Sciatic nerve (tissue), 2 donors: Measurements from ENCODE around the gene RNH1. TPM values are rescaled to one million over a fixed set of nuclear protein-coding genes. Genes with fewer than 3 reads are reported as not detected.

Experiments used
- ATAC-seq: fragments of 200-7000 bp; cut with Tn5 transposase; one replicate; pipeline ENCODE4 v1.9.1; 2020; ENCODE audit warnings: mild to moderate bottlenecking, moderate library complexity
- DNase-seq: peaks from one replicate; pipeline ENCODE4 v3.0.0-alpha.2; 2020; ENCODE audit warnings: low spot score
- intact Hi-C: fragments of 100-400 bp; cut with DNase I; formaldehyde crosslinking; loops from one replicate; pipeline ENCODE4 v1.14.2; 2022
- total RNA-seq: library from RNA; stranded (reverse); fragmentation: NEBNext Ultra II Directional; extraction: Animal tissue kit (Norgen Biotek cat#: 25700); gene quantifications from one replicate; pipeline ENCODE4 v1.2.1, GENCODE V29; 2021
- donor health status: DM: no; HTN: no; CAD: no.
- donor health status: DM: no; HTN: no; CAD: no.

RNH1 gene
- total RNA-seq: 134 TPM

- DNase-seq: peak; percentile 100
- intact Hi-C loops: no loop called here
- ATAC-seq: peak; percentile 90
These were observed at the start of gene RNH1 for GRCh38 chr11:506995-507726. Gene RNH1 (minus strand): TSS chr11:507242. CDS start chr11:502162, 5,080 bp downstream.

- DNase-seq: no peak
- intact Hi-C loops: no loop called here
- no peak for ATAC-seq
These were observed 49.0 kb upstream of the RNH1 start for GRCh38 chr11:555780-556661.

DNA sequence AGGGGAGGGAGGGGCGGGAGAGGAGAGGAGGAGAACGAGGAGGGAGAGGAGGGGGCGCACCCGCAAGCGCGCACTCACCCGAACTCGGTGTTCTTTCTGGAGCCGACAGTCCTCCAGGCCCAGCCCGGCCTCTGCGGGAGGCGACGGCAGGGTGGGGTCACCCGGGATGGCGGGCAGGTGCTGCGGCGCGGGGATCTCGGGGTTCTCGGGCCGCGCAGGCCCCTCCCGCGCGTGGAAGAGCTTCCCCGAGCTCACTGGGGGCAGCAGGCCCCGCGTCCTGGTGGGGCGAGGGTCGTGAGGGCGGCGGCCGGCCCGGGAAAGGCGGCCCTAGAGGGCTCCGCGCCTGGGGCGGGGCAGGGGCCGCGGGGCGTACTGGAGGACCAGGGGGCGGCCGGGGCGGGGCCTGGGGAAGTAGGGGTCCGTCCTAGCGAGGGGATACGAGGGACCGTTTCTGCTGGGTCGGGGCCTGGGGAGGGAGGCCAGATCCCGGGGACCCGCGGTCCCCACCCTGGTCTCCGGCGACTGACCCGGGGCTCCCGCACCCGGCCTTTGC is 48.3 kb upstream of the RNH1 start:
- ATAC-seq (no peak), DNase-seq (no peak)
- intact Hi-C loops: no loop called here

- no peak for DNase-seq
- ATAC-seq: no peak
- intact Hi-C loops: no loop called here
These were observed 47.6 kb upstream of the RNH1 start for GRCh38 chr11:554428-555226.

- intact Hi-C loops: no loop called here
- ATAC-seq (no peak), DNase-seq (no peak)
These were observed 46.9 kb upstream of the RNH1 start for GRCh38 chr11:553988-554340.

DNA sequence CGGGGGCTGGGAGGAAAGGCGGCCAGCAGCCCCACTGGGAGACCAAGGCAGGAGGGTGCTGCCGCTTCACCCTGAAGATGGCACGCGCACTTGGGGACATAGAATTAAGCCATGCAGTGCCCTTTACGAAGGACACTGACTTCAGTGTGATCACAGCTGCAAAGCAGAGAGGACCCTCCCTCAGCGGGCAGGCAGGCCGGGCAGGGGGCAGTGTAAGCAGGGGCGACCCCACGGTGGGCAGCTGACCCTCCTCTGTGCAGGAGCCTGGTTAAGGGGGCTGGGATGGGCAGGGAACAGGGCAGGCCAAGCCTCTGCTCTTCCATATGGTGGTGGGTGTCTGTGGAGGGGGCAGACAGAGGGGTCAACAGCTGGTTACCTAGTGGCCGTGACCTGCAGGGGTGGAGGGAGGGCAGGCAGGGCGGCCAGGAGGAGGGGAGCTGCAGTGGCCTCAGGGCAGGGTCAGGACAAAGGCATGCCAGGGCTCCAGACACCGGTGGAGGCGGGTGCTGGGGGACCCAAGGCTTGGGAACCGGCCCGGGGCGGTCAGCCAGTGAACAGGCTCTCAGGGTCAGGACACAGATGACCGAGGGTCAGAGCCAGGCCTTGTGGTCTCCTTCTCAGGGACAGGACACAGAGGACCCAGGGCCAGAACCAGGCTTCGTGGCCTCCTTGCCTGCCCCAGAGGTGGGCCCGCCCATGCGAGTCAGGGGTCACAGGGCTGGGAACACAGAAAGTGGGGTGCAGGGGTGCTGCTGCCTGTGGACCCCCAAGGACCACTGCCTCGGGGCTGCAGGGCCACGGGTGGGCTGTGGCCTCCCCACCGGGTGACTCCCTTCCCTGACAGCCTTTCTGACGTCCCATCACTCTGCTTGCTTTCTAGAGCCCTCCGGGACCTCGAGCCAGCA is 46.3 kb upstream of the RNH1 start:
- intact Hi-C loops: no loop called here
- ATAC-seq (no peak), DNase-seq (no peak)

- ATAC-seq (no peak), DNase-seq (no peak)
- intact Hi-C loops: no loop called here
These were observed 44.6 kb upstream of the RNH1 start for GRCh38 chr11:551596-551995.

DNA sequence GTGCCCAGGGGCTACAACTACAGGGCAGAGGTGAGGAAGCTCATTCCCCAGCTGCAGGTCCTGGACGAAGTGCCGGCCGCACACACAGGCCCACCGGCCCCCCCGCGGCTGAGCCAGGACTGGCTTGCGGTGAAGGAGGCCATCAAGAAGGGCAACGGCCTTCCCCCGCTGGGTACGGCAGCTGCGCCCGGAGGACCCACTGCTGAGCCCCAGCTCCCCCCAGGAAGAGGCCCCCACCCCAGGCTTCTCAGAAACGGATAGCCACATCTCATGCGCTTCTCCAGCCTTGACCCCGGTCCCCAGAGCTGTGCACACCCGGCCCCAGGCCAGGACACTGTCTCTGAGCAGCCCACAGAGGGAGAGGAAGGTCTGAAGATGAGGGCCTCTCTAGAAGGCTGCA is 44.1 kb upstream of the RNH1 start:
- ATAC-seq: no peak
- DNase-seq: no peak
- intact Hi-C loops: no loop called here

DNA sequence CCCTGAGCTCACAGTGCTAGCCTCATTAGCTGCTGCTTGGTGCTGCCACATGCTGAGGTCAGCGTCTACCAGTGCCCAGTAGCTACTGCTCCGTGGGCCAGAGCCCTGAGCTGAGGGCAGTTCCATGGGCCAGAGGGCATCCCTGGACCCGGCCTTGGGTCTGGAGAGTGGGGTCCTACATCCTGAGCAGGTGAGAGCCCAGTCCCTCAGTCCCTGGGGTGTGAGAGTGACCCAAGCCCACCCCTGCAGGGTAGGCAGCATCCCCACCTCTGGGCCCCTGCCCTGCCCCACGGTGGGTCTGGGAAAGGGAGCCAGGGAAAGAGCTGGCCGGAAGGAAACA is 43.7 kb upstream of the RNH1 start:
- DNase-seq (no peak), ATAC-seq (no peak)
- intact Hi-C loops: no loop called here

DNA sequence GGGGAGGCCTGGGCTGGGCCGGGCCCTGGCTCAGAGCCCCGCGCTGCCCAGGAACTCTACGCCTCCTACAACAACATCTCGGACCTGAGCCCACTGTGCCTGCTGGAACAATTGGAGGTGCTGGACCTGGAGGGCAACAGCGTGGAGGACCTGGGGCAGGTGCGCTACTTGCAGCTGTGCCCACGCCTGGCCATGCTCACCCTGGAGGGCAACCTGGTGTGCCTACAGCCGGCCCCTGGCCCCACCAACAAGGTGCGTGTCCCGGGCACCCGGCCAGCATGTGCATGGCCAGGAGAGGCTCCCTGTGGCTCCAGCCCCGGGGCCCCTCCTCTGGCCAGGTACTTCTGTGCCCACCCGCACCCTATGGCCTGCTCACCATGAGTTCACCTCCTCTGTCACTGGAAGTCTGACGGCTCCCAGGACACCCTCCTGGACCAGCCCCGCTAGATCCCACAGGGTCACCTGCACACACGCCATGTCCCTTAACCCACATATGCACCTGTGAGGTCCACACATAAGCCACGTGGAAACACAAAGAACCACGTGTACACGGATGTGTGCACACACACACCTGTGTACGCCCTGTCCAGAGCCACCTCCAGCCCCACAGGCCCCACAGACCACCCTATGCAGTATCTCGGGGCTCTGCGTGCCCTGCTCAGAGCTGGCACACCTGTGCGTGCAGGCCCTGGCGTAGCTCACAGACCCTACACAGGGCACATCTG is 43.1 kb upstream of the RNH1 start:
- DNase-seq: no peak
- no peak for ATAC-seq
- intact Hi-C loops: no loop called here

DNA sequence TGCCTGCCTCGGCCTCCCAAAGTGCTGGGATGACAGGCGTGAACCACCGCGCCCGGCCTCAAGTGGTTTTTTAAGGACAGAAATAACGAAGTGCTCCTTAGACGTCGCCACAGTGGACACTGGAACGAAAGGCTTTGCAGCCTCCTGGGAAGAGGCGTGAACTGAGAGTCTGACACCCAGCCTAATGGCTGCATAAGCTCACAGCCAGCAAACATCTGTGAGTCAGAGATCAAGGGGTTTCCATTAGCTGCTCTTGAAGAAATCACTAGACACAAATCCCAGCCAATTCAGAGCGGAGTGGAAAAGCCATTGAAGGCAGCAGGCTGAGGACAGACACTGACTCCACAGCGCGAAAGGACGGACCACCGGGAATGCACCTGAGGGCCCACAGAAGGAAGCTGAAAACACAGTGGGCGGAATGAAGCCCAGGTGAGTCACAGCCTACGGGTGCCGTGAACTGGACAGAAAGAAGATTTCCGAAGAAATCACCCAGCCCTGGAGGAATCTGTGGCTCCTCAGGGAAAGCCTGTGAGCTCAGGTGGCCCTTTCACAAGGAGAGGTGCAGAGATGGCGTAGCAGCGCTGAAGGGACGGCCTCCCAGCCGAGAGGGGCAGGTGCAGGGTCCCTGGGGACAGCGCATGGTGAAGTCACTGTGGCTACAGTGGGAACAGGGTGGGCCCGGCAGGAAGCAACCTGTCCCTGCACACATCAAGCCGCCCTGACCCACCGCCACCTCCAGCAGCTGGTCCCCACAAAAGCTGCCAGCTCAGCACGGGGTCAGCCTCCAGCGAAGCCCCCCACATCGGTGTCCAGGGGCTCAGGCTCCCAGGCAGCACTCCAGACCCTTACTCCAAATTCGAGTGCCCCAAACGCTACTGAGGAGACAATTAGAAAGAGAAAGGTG is 41.9 kb upstream of the RNH1 start:
- ATAC-seq: no peak
- DNase-seq: no peak
- intact Hi-C loops: no loop called here

- ATAC-seq: no peak
- intact Hi-C loops: no loop called here
- no peak for DNase-seq
These were observed 38.1 kb upstream of the RNH1 start for GRCh38 chr11:545171-545570.

- DNase-seq (no peak), ATAC-seq (no peak)
- intact Hi-C loops: no loop called here
These were observed 37.8 kb upstream of the RNH1 start for GRCh38 chr11:544817-545166.

- ATAC-seq (no peak), DNase-seq (no peak)
- intact Hi-C loops: no loop called here
These were observed 34.4 kb upstream of the RNH1 start for GRCh38 chr11:541433-541885.

- ATAC-seq: no peak
- DNase-seq: no peak
- intact Hi-C loops: no loop called here
These were observed 33.8 kb upstream of the RNH1 start for GRCh38 chr11:540583-541432.

- DNase-seq (no peak), ATAC-seq (no peak)
- intact Hi-C loops: no loop called here
These were observed 33.0 kb upstream of the RNH1 start for GRCh38 chr11:539971-540481.
